ENCODE data around the gene PLAU. TPM values are rescaled to one million over a fixed set of nuclear protein-coding genes. Genes with fewer than 3 reads are reported as not detected.

PLAU gene
- total and polyA plus RNA-seq, 2 of the 13 experiments (the other 11 are each of a cell fraction or from before 2014, with no cell fraction given): 0.45 to 11.2 TPM

- H3K4me3 ChIP-seq (replicated peaks in 1 of 3; ENCODE audit: insufficient read depth in 1 of 3, low read depth in 2 of 3, low read length in 3 of 3): no peak overlapping the region
- H3K27me3 ChIP-seq (ENCODE audit: control insufficient read depth in 1 of 2, insufficient read depth in 2 of 2, low read length in 2 of 2): no peaks in the 10 kb centered on the region
- H3K36me3 ChIP-seq (replicated peaks in 1 of 2; ENCODE audit: control insufficient read depth in 1 of 2, insufficient read depth in 2 of 2, low read length in 2 of 2): peaks cover 6 to 29% of the 10 kb centered on the region in 2 experiments; a peak in 3 of 5 replicates
- no peak overlapping the region for H3K9ac ChIP-seq (ENCODE audit: insufficient read depth, low read depth, low read length)
- ChIA-PET POLR2A (no interaction called here), CTCF (ENCODE audit: low intra/inter-chr PET ratio, low total read pairs) (no interaction called here)
- no peaks in the 10 kb centered on the region for H3K9me3 ChIP-seq (ENCODE audit: low read length)
- no peak for ATAC-seq
- no peak overlapping the region for H3K27ac ChIP-seq (ENCODE audit: extremely low read length, insufficient read depth, low read length)
- DNase-seq (ENCODE audit: low spot score): no peak
- no TSS peak for BruUV-seq (replicated peaks)
- FAIRE-seq: no peak
- peaks cover 23% of the 10 kb centered on the region for H3K4me1 ChIP-seq (ENCODE audit: insufficient read depth, low read length)
- H3K79me2 ChIP-seq (ENCODE audit: insufficient read depth, low read length): peaks cover 20% of the 10 kb centered on the region
- peaks cover 13% of the 10 kb centered on the region; the same call in 1 of the 2 replicates for H4K20me1 ChIP-seq (ENCODE audit: insufficient read depth, low read length)
- H2AFZ ChIP-seq (ENCODE audit: low read length): no peak overlapping the region
- no peak overlapping the region for H3K4me2 ChIP-seq (ENCODE audit: low read depth, low read length)
- 100% methylated on average over 5 of the region's 5 CpGs for WGBS (ENCODE audit: low lambda C conversion rate)
- intact Hi-C loops (cut with micrococcal nuclease; ENCODE audit: unreplicated experiment): no loop called here
- in situ Hi-C loops (cut with HindIII; ENCODE audit: extremely low pct_ligation_motif_present, low pct_unique_long_range_greater_than_20kb): no loop called here
- no peak for TF ChIP-seq ZNF572 (CRISPR knock-in tag; IDR thresholded peaks at IDR 0.05)
- TF ChIP-seq, protein P1, sequence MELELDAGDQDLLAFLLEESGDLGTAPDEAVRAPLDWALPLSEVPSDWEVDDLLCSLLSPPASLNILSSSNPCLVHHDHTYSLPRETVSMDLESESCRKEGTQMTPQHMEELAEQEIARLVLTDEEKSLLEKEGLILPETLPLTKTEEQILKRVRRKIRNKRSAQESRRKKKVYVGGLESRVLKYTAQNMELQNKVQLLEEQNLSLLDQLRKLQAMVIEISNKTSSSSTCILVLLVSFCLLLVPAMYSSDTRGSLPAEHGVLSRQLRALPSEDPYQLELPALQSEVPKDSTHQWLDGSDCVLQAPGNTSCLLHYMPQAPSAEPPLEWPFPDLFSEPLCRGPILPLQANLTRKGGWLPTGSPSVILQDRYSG (CRISPR knock-in tag; IDR thresholded peaks at IDR 0.05): no peak
- TF ChIP-seq ZBED4 (CRISPR knock-in tag; IDR thresholded peaks at IDR 0.05; ENCODE audit: borderline replicate concordance): no peak
- TF ChIP-seq, protein P2, sequence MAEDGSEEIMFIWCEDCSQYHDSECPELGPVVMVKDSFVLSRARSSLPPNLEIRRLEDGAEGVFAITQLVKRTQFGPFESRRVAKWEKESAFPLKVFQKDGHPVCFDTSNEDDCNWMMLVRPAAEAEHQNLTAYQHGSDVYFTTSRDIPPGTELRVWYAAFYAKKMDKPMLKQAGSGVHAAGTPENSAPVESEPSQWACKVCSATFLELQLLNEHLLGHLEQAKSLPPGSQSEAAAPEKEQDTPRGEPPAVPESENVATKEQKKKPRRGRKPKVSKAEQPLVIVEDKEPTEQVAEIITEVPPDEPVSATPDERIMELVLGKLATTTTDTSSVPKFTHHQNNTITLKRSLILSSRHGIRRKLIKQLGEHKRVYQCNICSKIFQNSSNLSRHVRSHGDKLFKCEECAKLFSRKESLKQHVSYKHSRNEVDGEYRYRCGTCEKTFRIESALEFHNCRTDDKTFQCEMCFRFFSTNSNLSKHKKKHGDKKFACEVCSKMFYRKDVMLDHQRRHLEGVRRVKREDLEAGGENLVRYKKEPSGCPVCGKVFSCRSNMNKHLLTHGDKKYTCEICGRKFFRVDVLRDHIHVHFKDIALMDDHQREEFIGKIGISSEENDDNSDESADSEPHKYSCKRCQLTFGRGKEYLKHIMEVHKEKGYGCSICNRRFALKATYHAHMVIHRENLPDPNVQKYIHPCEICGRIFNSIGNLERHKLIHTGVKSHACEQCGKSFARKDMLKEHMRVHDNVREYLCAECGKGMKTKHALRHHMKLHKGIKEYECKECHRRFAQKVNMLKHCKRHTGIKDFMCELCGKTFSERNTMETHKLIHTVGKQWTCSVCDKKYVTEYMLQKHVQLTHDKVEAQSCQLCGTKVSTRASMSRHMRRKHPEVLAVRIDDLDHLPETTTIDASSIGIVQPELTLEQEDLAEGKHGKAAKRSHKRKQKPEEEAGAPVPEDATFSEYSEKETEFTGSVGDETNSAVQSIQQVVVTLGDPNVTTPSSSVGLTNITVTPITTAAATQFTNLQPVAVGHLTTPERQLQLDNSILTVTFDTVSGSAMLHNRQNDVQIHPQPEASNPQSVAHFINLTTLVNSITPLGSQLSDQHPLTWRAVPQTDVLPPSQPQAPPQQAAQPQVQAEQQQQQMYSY (CRISPR knock-in tag; IDR thresholded peaks at IDR 0.05): no peak
- TF ChIP-seq RBM22 (optimal IDR thresholded peaks at IDR 0.05; ENCODE audit: low read length): no peak
- TF ChIP-seq, protein P3, sequence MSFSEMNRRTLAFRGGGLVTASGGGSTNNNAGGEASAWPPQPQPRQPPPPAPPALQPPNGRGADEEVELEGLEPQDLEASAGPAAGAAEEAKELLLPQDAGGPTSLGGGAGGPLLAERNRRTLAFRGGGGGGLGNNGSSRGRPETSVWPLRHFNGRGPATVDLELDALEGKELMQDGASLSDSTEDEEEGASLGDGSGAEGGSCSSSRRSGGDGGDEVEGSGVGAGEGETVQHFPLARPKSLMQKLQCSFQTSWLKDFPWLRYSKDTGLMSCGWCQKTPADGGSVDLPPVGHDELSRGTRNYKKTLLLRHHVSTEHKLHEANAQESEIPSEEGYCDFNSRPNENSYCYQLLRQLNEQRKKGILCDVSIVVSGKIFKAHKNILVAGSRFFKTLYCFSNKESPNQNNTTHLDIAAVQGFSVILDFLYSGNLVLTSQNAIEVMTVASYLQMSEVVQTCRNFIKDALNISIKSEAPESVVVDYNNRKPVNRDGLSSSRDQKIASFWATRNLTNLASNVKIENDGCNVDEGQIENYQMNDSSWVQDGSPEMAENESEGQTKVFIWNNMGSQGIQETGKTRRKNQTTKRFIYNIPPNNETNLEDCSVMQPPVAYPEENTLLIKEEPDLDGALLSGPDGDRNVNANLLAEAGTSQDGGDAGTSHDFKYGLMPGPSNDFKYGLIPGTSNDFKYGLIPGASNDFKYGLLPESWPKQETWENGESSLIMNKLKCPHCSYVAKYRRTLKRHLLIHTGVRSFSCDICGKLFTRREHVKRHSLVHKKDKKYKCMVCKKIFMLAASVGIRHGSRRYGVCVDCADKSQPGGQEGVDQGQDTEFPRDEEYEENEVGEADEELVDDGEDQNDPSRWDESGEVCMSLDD (CRISPR knock-in tag; IDR thresholded peaks at IDR 0.05; ENCODE audit: borderline replicate concordance): no peak
- no peak for TF ChIP-seq PHF8 (CRISPR knock-in tag; IDR thresholded peaks at IDR 0.05)
- TF ChIP-seq ZNF782 (CRISPR knock-in tag; IDR thresholded peaks at IDR 0.05; ENCODE audit: borderline replicate concordance): no peak
- TF ChIP-seq, protein P4, sequence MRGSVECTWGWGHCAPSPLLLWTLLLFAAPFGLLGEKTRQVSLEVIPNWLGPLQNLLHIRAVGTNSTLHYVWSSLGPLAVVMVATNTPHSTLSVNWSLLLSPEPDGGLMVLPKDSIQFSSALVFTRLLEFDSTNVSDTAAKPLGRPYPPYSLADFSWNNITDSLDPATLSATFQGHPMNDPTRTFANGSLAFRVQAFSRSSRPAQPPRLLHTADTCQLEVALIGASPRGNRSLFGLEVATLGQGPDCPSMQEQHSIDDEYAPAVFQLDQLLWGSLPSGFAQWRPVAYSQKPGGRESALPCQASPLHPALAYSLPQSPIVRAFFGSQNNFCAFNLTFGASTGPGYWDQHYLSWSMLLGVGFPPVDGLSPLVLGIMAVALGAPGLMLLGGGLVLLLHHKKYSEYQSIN (CRISPR knock-in tag; IDR thresholded peaks at IDR 0.05; ENCODE audit: borderline replicate concordance): no peak
- no peak for TF ChIP-seq DNMT1 (CRISPR knock-in tag; IDR thresholded peaks at IDR 0.05)
- TF ChIP-seq SMYD3 (CRISPR knock-in tag; IDR thresholded peaks at IDR 0.05): no peak
- TF ChIP-seq ZNF121 (CRISPR knock-in tag; IDR thresholded peaks at IDR 0.05): no peak
These were observed 42.2 kb upstream of the PLAU start for GRCh38 chr10:73868655-73869195.
